ENCODE results near the gene NPIPA5. TPM values are rescaled to one million over a fixed set of nuclear protein-coding genes. Genes with fewer than 3 reads are reported as not detected.
"Not testable (repeated sequence)": the region's sequence is repeated elsewhere in the genome, so short reads cannot be mapped to it uniquely, and the experiment has no call there.

NPIPA5 gene
- total and polyA plus RNA-seq, 3 donors from 2014 or later, result 6.0 to 40.1 (median 23.0) TPM

- intact Hi-C loops (cut with DNase I; ENCODE audit: low total_unique reads); H3K36me3 ChIP-seq (ENCODE audit: low read depth, missing control alignments); H3K27me3 ChIP-seq; H3K27ac ChIP-seq; H3K4me1 ChIP-seq; H3K4me3 ChIP-seq; H3K9me3 ChIP-seq: not testable (repeated sequence)
- no CpG with 5 or more reads among the region's 11 CpGs for WGBS, 2 donors
- DNase-seq, result peak; percentile 22
Observed at GRCh38 chr16:15351251-15351650, 26.8 kb downstream of the NPIPA5 start.

DNA sequence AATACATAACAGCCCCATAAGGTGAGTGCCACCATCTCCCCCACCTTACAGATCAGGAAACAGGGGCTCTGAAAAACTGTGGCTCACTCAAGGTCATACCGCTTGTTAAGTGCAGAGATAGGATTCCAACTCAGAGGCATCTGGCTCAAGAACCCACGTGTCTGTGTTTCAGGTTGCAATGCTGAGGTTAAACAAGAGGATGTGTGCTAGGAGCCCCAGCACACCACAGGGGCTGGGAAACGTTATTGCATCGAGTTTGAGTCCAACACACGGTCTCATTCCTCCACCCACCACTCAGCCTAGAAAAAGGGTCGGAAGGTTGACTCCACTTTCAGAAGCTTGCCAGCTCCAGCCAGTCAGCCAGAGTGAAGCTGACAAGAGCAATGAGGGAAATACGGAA, 29.4 kb downstream of the NPIPA5 start:
- H3K27me3 ChIP-seq; DNase-seq; H3K4me1 ChIP-seq; intact Hi-C loops (cut with DNase I; ENCODE audit: low total_unique reads); H3K36me3 ChIP-seq (ENCODE audit: low read depth, missing control alignments); H3K9me3 ChIP-seq; H3K4me3 ChIP-seq; H3K27ac ChIP-seq: not testable (repeated sequence)
- no CpG with 5 or more reads among the region's 7 CpGs for WGBS, 2 donors

GRCh38 chr16:15342337-15342736, 35.8 kb downstream of the NPIPA5 start:
- intact Hi-C loops (cut with DNase I; ENCODE audit: low total_unique reads); H3K27ac ChIP-seq; H3K27me3 ChIP-seq; H3K9me3 ChIP-seq; H3K4me1 ChIP-seq; H3K36me3 ChIP-seq (ENCODE audit: low read depth, missing control alignments); H3K4me3 ChIP-seq; DNase-seq: not testable (repeated sequence)
- WGBS, 2 donors, result no CpG with 5 or more reads among the region's 1 CpG

DNA sequence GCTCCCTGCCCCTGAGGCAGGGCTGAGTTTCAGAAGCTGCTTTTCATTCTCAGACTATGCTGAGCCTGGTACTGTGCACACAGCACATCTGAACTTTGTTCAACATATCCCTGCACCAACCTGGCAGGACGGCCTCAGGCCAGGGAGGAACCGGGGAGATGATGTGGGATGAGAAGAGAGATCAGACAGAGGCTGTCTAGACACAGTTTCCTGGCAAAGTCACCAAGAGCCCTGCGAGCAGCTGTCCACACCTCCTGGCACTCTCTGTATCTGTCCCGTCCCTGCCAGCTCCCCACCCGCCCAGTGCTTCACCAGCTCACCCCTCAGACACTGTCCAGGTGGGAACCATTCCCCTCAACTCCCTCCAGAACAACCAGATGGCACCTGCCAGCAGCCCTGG, 39.1 kb downstream of the NPIPA5 start:
- H3K27ac ChIP-seq; H3K36me3 ChIP-seq (ENCODE audit: low read depth, missing control alignments); H3K27me3 ChIP-seq; intact Hi-C loops (cut with DNase I; ENCODE audit: low total_unique reads); H3K9me3 ChIP-seq; DNase-seq; H3K4me1 ChIP-seq; H3K4me3 ChIP-seq: not testable (repeated sequence)
- no CpG with 5 or more reads among the region's 5 CpGs for WGBS, 2 donors

DNA sequence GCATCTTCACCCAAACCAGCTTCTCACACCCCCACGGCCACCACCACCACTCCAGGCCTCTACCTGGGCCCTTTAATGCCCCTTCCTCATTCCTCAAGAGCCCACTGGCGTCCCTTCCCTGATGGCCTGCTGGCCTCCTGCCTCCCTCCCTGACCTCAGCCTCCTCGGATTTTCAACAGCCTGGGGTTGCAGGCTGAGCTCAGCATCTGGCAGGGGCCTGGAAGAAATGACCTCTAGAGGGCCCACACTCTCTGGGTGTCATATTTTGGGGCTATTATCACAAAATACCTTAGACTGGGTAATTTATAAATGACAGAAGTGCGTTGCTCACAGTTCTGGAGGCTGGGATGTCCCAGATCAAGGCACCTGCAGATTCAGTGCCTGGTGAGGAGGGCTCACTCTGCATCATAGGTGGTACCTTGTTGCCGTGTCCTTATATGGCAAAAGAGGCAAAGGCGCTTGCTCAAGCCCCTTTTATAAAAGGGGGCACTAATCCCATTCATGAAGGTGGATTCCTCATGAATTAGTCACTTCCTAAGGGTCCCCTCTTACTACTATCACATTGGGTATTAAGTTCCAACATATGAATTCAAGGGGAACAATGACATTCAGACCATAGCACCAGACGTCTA, 40.0 kb downstream of the NPIPA5 start:
- H3K27me3 ChIP-seq; H3K4me1 ChIP-seq; intact Hi-C loops (cut with DNase I; ENCODE audit: low total_unique reads); H3K4me3 ChIP-seq; H3K36me3 ChIP-seq (ENCODE audit: low read depth, missing control alignments); DNase-seq; H3K27ac ChIP-seq; H3K9me3 ChIP-seq: not testable (repeated sequence)
- WGBS, 2 donors, result 75 to 83% methylated on average over 2 of the region's 7 CpGs

GRCh38 chr16:15335609-15336008, 42.5 kb downstream of the NPIPA5 start:
- H3K27me3 ChIP-seq; H3K27ac ChIP-seq; H3K4me3 ChIP-seq; H3K36me3 ChIP-seq (ENCODE audit: low read depth, missing control alignments); DNase-seq; intact Hi-C loops (cut with DNase I; ENCODE audit: low total_unique reads); H3K4me1 ChIP-seq; H3K9me3 ChIP-seq: not testable (repeated sequence)
- no CpG with 5 or more reads among the region's 2 CpGs for WGBS, 2 donors

DNA sequence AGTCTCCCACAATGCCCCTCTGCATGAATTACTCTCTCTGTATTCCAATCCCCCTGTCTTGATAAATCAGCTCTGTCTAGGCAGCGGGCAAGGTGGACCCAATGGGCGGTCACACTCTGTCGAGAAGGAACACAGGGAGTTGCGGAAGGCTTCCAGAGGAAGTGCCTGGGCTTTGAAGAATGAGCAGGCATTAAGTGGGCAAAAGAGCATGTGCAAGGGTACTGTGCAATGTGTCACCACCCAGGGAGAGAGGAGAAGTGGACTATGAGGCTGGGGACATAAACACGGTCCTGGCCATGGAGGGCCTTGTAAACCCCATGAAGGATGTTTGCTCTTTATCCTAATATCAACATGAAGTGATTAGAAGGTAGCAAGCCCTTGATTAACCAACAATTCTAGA, 44.1 kb downstream of the NPIPA5 start:
- WGBS, 2 donors, result 86 to 91% methylated on average over 1 to 5 of the region's 5 CpGs

DNA sequence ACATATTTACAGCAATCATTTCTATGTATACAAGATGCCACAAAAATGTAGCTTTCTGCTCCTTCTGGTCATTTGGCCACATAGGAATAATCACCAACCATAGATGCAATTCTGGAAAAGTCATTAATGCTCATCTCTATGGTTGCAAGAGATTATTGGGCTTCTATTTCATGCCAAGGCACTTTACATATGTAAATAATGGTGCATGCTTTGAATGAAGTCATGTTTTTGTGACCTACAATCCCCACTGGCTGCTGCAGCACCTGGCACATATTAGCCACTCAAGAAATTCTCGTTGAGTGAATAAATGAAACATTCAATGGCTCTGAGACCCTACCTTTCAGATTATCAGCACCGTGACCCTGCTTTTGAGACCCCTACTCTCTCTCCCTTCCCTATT, 47.1 kb downstream of the NPIPA5 start:
- H3K4me3 ChIP-seq; intact Hi-C loops (cut with DNase I; ENCODE audit: low total_unique reads); H3K27ac ChIP-seq; DNase-seq; H3K4me1 ChIP-seq; H3K27me3 ChIP-seq; H3K9me3 ChIP-seq; H3K36me3 ChIP-seq (ENCODE audit: low read depth, missing control alignments): not testable (repeated sequence)
- WGBS, 2 donors, result no CpG with 5 or more reads among the region's 2 CpGs

More for the DNA sequence above, 44.1 kb downstream of the NPIPA5 start:
- DNase-seq; H3K36me3 ChIP-seq (ENCODE audit: low read depth, missing control alignments); H3K9me3 ChIP-seq; H3K4me3 ChIP-seq; H3K4me1 ChIP-seq; intact Hi-C loops (cut with DNase I; ENCODE audit: low total_unique reads); H3K27me3 ChIP-seq; H3K27ac ChIP-seq: not testable (repeated sequence)

DNA sequence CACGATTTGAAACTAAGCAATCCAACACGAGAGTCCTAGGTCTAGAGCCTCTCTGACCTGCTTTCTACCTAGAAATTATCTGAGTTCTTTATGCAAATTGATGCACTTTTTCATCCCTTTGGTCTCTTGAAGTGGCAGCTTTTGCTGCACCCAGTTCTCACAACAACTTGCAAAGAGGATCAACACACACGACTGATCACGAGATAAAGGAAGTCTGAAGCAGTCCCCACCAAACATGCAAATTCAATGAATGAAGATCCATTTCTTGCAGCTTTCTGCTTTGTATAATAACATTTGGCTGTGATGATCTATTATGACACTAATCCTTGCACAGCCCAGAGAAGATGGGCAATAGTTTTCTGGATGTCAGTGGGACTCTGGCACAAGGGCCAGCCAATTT, 53.1 kb downstream of the NPIPA5 start:
- H3K4me3 ChIP-seq; intact Hi-C loops (cut with DNase I; ENCODE audit: low total_unique reads); H3K36me3 ChIP-seq (ENCODE audit: low read depth, missing control alignments); H3K4me1 ChIP-seq; H3K27me3 ChIP-seq; H3K27ac ChIP-seq; DNase-seq; H3K9me3 ChIP-seq: not testable (repeated sequence)
- WGBS, 2 donors, result no CpG with 5 or more reads among the region's 4 CpGs

DNA sequence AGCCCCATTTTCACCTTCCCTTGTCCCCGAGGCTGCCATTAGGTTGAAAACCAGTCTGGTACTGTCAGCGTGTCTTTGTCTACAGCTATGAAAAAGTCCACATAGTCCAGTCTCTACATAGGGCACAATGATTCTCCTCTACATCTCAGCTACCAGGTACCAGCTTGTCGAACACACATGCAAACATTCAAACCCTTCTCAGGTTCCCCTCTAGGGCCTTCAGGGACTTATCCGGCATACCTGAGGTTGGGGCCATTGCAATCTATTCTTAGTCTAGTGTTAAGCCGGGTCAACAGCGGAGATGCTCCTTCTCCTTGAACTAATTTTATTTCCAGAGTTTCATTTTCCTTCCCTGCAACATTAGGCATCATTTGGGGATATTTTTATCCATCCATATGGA, 54.7 kb downstream of the NPIPA5 start:
- H3K27ac ChIP-seq; H3K27me3 ChIP-seq; H3K36me3 ChIP-seq (ENCODE audit: low read depth, missing control alignments); intact Hi-C loops (cut with DNase I; ENCODE audit: low total_unique reads); H3K9me3 ChIP-seq; DNase-seq; H3K4me1 ChIP-seq; H3K4me3 ChIP-seq: not testable (repeated sequence)
- 80 to 82% methylated on average over 1 to 2 of the region's 6 CpGs for WGBS, 2 donors

DNA sequence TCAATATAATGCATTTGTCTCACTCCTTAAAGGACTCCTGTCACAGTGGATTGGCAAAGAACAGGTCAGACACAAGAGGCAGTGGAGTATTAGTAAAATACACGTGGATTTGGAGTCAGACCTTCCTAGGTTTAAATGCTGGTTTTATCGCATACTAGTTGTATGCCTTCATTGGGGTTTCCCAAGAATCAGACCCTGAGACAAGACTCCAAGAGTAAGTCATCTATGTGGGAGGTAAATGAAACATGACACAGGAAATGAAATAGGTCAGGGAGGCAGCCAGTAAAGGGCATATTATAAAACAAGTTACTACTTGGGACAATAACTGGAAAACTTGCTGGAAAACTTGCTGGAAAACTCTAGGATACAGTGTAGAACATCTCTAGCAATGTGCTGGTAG, 56.9 kb downstream of the NPIPA5 start:
- H3K27me3 ChIP-seq; H3K4me3 ChIP-seq; intact Hi-C loops (cut with DNase I; ENCODE audit: low total_unique reads); DNase-seq; H3K27ac ChIP-seq; H3K4me1 ChIP-seq; H3K36me3 ChIP-seq (ENCODE audit: low read depth, missing control alignments); H3K9me3 ChIP-seq: not testable (repeated sequence)
- WGBS, 2 donors, result 70 to 78% methylated on average over 2 of the region's 2 CpGs

DNA sequence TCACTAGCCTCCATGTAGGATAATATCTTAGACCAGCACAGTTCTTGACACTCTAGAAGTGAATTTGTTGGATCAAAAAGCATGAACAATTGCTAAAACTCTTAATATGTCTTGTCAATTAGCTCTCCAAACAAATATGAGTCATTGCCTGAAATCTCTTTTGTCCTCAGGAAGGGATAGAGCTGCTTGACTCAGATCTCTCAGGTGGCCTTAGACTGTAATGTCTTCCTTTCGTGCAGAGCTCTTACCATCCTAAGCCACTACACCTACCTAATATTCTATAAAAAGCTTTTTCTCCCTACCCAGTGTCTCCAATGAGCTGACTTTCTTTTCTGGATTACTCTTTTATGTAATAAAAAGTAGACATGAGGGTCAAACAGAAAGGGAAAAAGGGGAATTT, 63.5 kb downstream of the NPIPA5 start:
- WGBS, 2 donors, result 88 to 100% methylated on average over 1 of the region's 1 CpG
- H3K4me1 ChIP-seq; DNase-seq; H3K36me3 ChIP-seq (ENCODE audit: low read depth, missing control alignments); H3K27ac ChIP-seq; H3K27me3 ChIP-seq; H3K4me3 ChIP-seq; H3K9me3 ChIP-seq; intact Hi-C loops (cut with DNase I; ENCODE audit: low total_unique reads): not testable (repeated sequence)
